ENCODE results near the gene LCN10. TPM values are rescaled to one million over a fixed set of nuclear protein-coding genes. Genes with fewer than 3 reads are reported as not detected.
"Not testable (repeated sequence)": the region's sequence is repeated elsewhere in the genome, so short reads cannot be mapped to it uniquely, and the experiment has no call there.

The LCN10 gene
- total RNA-seq, 2 experiments from 2014 or later, result not detected

- Mint-ChIP-seq H3K4me3 (no peak overlapping the region), H3K4me1 (peaks cover 16% of the 10 kb centered on the region), H3K27ac (no peak overlapping the region), H3K27me3 (peaks cover 32% of the 10 kb centered on the region), H3K36me3 (ENCODE audit: low read depth) (no peaks in the 10 kb centered on the region), H3K9me3 (no peaks in the 10 kb centered on the region)
- CTCF ChIA-PET, result no interaction called here
- DNase-seq, result no peak
- POLR2A ChIA-PET, result no interaction called here
Observed at GRCh38 chr9:136784249-136784996, 41.7 kb upstream of the LCN10 start.

GRCh38 chr9:136782452-136782851, 39.7 kb upstream of the LCN10 start:
- H3K36me3 Mint-ChIP-seq (ENCODE audit: low read depth), result no peaks in the 10 kb centered on the region
- DNase-seq, result no peak
- H3K27ac Mint-ChIP-seq, result no peak overlapping the region
- ChIA-PET CTCF (no interaction called here), POLR2A (no interaction called here)
- H3K27me3 Mint-ChIP-seq, result peaks cover 46% of the 10 kb centered on the region
- no peaks in the 10 kb centered on the region for H3K9me3 Mint-ChIP-seq
- H3K4me1 Mint-ChIP-seq, result no peaks in the 10 kb centered on the region
- no peak overlapping the region for H3K4me3 Mint-ChIP-seq

- no peak for DNase-seq
- no peak overlapping the region for H3K4me3 Mint-ChIP-seq
- ChIA-PET POLR2A (no interaction called here), CTCF (interaction anchor here (0.8 to 1.6 kb wide), 3 partner anchors 10 to 255 kb away, joined by 3 to 4 read pairs (median 4); no protein-coding TSS in a partner anchor)
- no peak overlapping the region for H3K27ac Mint-ChIP-seq
- no peaks in the 10 kb centered on the region for H3K9me3 Mint-ChIP-seq
- H3K36me3 Mint-ChIP-seq (ENCODE audit: low read depth), result no peaks in the 10 kb centered on the region
- peaks cover 41% of the 10 kb centered on the region for H3K27me3 Mint-ChIP-seq
- H3K4me1 Mint-ChIP-seq, result no peaks in the 10 kb centered on the region
Observed at GRCh38 chr9:136779808-136780207, 37.1 kb upstream of the LCN10 start.

- ChIA-PET CTCF (interaction anchor here (0.8 to 2.7 kb wide), 12 partner anchors 8 to 319 kb away, joined by 3 to 14 read pairs (median 4); partner anchors contain the start of gene RABL6), POLR2A (no interaction called here)
- Mint-ChIP-seq H3K4me1 (no peaks in the 10 kb centered on the region), H3K9me3 (peaks cover 8% of the 10 kb centered on the region), H3K4me3 (no peak overlapping the region), H3K27ac (no peak overlapping the region), H3K27me3 (peaks cover 35% of the 10 kb centered on the region), H3K36me3 (ENCODE audit: low read depth) (no peaks in the 10 kb centered on the region)
- no peak for DNase-seq
Observed at GRCh38 chr9:136777359-136777758, 34.6 kb upstream of the LCN10 start.

- DNase-seq, result no peak
- H3K4me1 Mint-ChIP-seq, result no peaks in the 10 kb centered on the region
- ChIA-PET CTCF (interaction anchor here (0.6 to 2.7 kb wide), 12 partner anchors 10 to 464 kb away, joined by 3 to 14 read pairs (median 3); partner anchors contain the start of genes AJM1 and RABL6), POLR2A (no interaction called here)
- no peak overlapping the region for H3K27ac Mint-ChIP-seq
- no peaks in the 10 kb centered on the region for H3K36me3 Mint-ChIP-seq (ENCODE audit: low read depth)
- H3K27me3 Mint-ChIP-seq, result peaks cover 31% of the 10 kb centered on the region
- peaks cover 8% of the 10 kb centered on the region for H3K9me3 Mint-ChIP-seq
- H3K4me3 Mint-ChIP-seq, result no peak overlapping the region
Observed at GRCh38 chr9:136776947-136777346, 34.2 kb upstream of the LCN10 start.

- POLR2A ChIA-PET, result no interaction called here
- no peak for DNase-seq
- H3K27ac Mint-ChIP-seq, result no peak overlapping the region
Observed at GRCh38 chr9:136775191-136775590, 32.5 kb upstream of the LCN10 start.

GRCh38 chr9:136774416-136775045, 31.8 kb upstream of the LCN10 start:
- no peak overlapping the region for H3K4me3 Mint-ChIP-seq
- ChIA-PET CTCF (interaction anchor here (1.1 kb wide), 1 partner anchor 145 kb away, joined by 3 read pairs; no protein-coding TSS in a partner anchor), POLR2A (no interaction called here)
- H3K27me3 Mint-ChIP-seq, result peaks cover 20% of the 10 kb centered on the region
- no peak for DNase-seq
- no peaks in the 10 kb centered on the region for H3K4me1 Mint-ChIP-seq
- H3K36me3 Mint-ChIP-seq (ENCODE audit: low read depth), result no peaks in the 10 kb centered on the region
- H3K9me3 Mint-ChIP-seq, result peaks cover 8% of the 10 kb centered on the region
- no peak overlapping the region for H3K27ac Mint-ChIP-seq

More at GRCh38 chr9:136775191-136775590, 32.5 kb upstream of the LCN10 start:
- CTCF ChIA-PET, result interaction anchor here (1.1 kb wide), 1 partner anchor 144 kb away, joined by 3 read pairs; no protein-coding TSS in a partner anchor
- H3K36me3 Mint-ChIP-seq (ENCODE audit: low read depth), result no peaks in the 10 kb centered on the region
- no peak overlapping the region for H3K4me3 Mint-ChIP-seq
- H3K27me3 Mint-ChIP-seq, result peaks cover 24% of the 10 kb centered on the region
- peaks cover 8% of the 10 kb centered on the region for H3K9me3 Mint-ChIP-seq
- H3K4me1 Mint-ChIP-seq, result no peaks in the 10 kb centered on the region

- CTCF ChIA-PET, result no interaction called here
Observed at GRCh38 chr9:136773386-136774044, 30.8 kb upstream of the LCN10 start.

GRCh38 chr9:136771907-136772415, 29.2 kb upstream of the LCN10 start:
- no peak overlapping the region for H3K27ac Mint-ChIP-seq
- no peaks in the 10 kb centered on the region for H3K36me3 Mint-ChIP-seq (ENCODE audit: low read depth)
- H3K27me3 Mint-ChIP-seq, result peaks cover 8% of the 10 kb centered on the region
- no peak for DNase-seq
- ChIA-PET POLR2A (no interaction called here), CTCF (interaction anchor here (1.0 to 1.5 kb wide), 2 partner anchors 14 to 15 kb away, joined by 3 to 4 read pairs; partner anchors contain the start of gene LCN8)
- no peak overlapping the region for H3K4me3 Mint-ChIP-seq
- H3K4me1 Mint-ChIP-seq, result no peaks in the 10 kb centered on the region
- peaks cover 8% of the 10 kb centered on the region for H3K9me3 Mint-ChIP-seq

More at GRCh38 chr9:136773386-136774044, 30.8 kb upstream of the LCN10 start:
- Mint-ChIP-seq H3K36me3 (ENCODE audit: low read depth) (no peaks in the 10 kb centered on the region), H3K27ac (no peak overlapping the region), H3K4me3 (no peak overlapping the region), H3K4me1 (no peaks in the 10 kb centered on the region), H3K9me3 (peaks cover 8% of the 10 kb centered on the region), H3K27me3 (peaks cover 13% of the 10 kb centered on the region)
- DNase-seq, result no peak
- POLR2A ChIA-PET, result no interaction called here

- DNase-seq, result peak; percentile 58
- POLR2A ChIA-PET, result no interaction called here
- Mint-ChIP-seq H3K36me3 (ENCODE audit: low read depth) (no peaks in the 10 kb centered on the region), H3K9me3 (peaks cover 8% of the 10 kb centered on the region), H3K4me3 (no peak overlapping the region), H3K4me1 (peaks cover 5% of the 10 kb centered on the region), H3K27ac (no peak overlapping the region), H3K27me3 (peaks cover 8% of the 10 kb centered on the region)
- CTCF ChIA-PET, result interaction anchor here (0.7 to 1.5 kb wide), 3 partner anchors 8 to 23 kb away, joined by 3 to 4 read pairs (median 3); no protein-coding TSS in a partner anchor
Observed at GRCh38 chr9:136769710-136770191, 27.0 kb upstream of the LCN10 start.

GRCh38 chr9:136766410-136767120, 23.8 kb upstream of the LCN10 start:
- POLR2A ChIA-PET; H3K36me3 Mint-ChIP-seq (ENCODE audit: low read depth); H3K4me1 Mint-ChIP-seq; H3K27me3 Mint-ChIP-seq; H3K9me3 Mint-ChIP-seq; H3K4me3 Mint-ChIP-seq: not testable (repeated sequence)
- peak overlapping the region; percentile 42 for H3K27ac Mint-ChIP-seq
- peak; percentile 58 for DNase-seq
- CTCF ChIA-PET, result interaction anchor here (0.9 to 1.4 kb wide), 3 partner anchors 10 to 41 kb away, joined by 3 to 4 read pairs (median 3); no protein-coding TSS in a partner anchor

GRCh38 chr9:136765745-136766409, 23.1 kb upstream of the LCN10 start:
- H3K4me3 Mint-ChIP-seq; H3K4me1 Mint-ChIP-seq; H3K27me3 Mint-ChIP-seq; H3K36me3 Mint-ChIP-seq (ENCODE audit: low read depth); H3K27ac Mint-ChIP-seq; POLR2A ChIA-PET; H3K9me3 Mint-ChIP-seq; DNase-seq: not testable (repeated sequence)
- CTCF ChIA-PET, result interaction anchor here (1.1 to 1.4 kb wide), 3 partner anchors 12 to 41 kb away, joined by 3 to 4 read pairs (median 3); no protein-coding TSS in a partner anchor
